Heart right ventricle (tissue), 16 donors: ENCODE measurements around the gene TUBB4B. TPM values are rescaled to one million over a fixed set of nuclear protein-coding genes. Genes with fewer than 3 reads are reported as not detected.

Experiments used
- ATAC-seq, 8 donors: fragments of 200-7000 bp; cut with Tn5 transposase; one replicate each; pipeline ENCODE4 v1.9.1; 2020; ENCODE audit warnings: mild to moderate bottlenecking in 8 of 8, moderate library complexity in 8 of 8, moderate number of reproducible peaks in 1 of 8
- DNase-seq, 2 donors: peaks; one replicate each; pipeline ENCODE4 v3.0.0-alpha.2; 2020
- H3K27ac ChIP-seq, 10 donors: fragments of 200-600 bp; sonication (generic) in 2 of 10; one replicate each; pipeline versions ENCODE4 v1.5.0 to v1.8.0; 2020 to 2022; ENCODE audit warnings: mild to moderate bottlenecking in 3 of 10
- H3K27me3 ChIP-seq, 7 donors: fragments of 200-600 bp; one replicate each; pipeline ENCODE4 v1.8.0; 2021 to 2022; ENCODE audit warnings: mild to moderate bottlenecking in 2 of 7
- H3K36me3 ChIP-seq, 9 donors: fragments of 200-600 bp; sonication (generic) in 1 of 9; one replicate each; pipeline versions ENCODE4 v1.5.0 to v1.8.0; 2020 to 2022; ENCODE audit warnings: mild to moderate bottlenecking in 2 of 9
- H3K4me1 ChIP-seq, 9 donors: fragments of 200-600 bp; sonication (generic) in 1 of 9; one replicate each; pipeline versions ENCODE4 v1.5.0 to v1.8.0; 2020 to 2022; ENCODE audit warnings: mild to moderate bottlenecking in 4 of 9
- H3K4me3 ChIP-seq, 10 donors: fragments of 200-600 bp; sonication (generic) in 2 of 10; one replicate each; pipeline versions ENCODE4 v1.5.0 to v1.8.0; 2020 to 2022; ENCODE audit warnings: mild to moderate bottlenecking in 7 of 10, moderate library complexity in 2 of 10
- H3K9me3 ChIP-seq, 11 donors: fragments of 200-600 bp in 10 of 11; sonication (generic) in 2 of 11; one replicate each; pipeline versions ENCODE4 v1.5.0 to v1.8.0; 2013 to 2022; ENCODE audit warnings: mild to moderate bottlenecking in 2 of 11, control low read depth in 1 of 11, moderate library complexity in 1 of 11
- CTCF ChIP-seq, 9 donors: fragments of 200-600 bp; sonication (generic) in 2 of 9; IDR thresholded peaks; one replicate each; pipeline versions ENCODE4 v1.5.0 to v1.8.0; 2021 to 2022; ENCODE audit warnings: antibody characterized with exemption in 9 of 9, mild to moderate bottlenecking in 5 of 9, moderate library complexity in 1 of 9
- WGBS, 2 donors: extraction: QIAGEN DNeasy Blood & Tissue Kit; methylation state at CpG; one replicate each; pipeline ENCODE4 v1.1.7; 2013; ENCODE audit warnings: inconsistent platforms in 1 of 2; 5-methylcytosine and 5-hydroxymethylcytosine counted together
- intact Hi-C, 10 donors: fragments of 100-400 bp; cut with DNase I; formaldehyde crosslinking; loops; one replicate each; pipeline versions ENCODE4 v1.11.1 to v1.14.2; 2022
- polyA plus RNA-seq, 2 donors: library from polyadenylated mRNA; stranded (reverse); fragments of 200-250 nt; gene quantifications; one replicate each; pipeline ENCODE4 v1.2.3, GENCODE V29; 2013
- total RNA-seq, 10 donors: library from RNA; stranded (reverse); fragmentation: NEBNext Ultra II Directional in 3 of 10; extraction: Animal tissue kit (Norgen Biotek cat#: 25700) in 3 of 10; gene quantifications; one replicate each; pipeline versions ENCODE4 v1.2.1 to v1.2.4, GENCODE V29; 2021 to 2023
- donor health status: Arrhythmogenic right ventricular cardiomyopathy.
- donor health status: ischemic (EF 13 %, LVEDD 7.1; RV severe dilation, severe dysfunction).
- donor health status: healthy with polysubstance abuse.
- donor health status: DM: no; HTN: yes; CAD: no.
- donor health status: DM: no; HTN: no; CAD: no.
- donor health status: ischemic (EF 25% LVEDD 6.9; RV normal size, moderate dysfunction).
- donor health status: ischemic (EF 25% LVEDD 5.7; RV mildly dilated, moderate dysfunction).
- donor health status: healthy.
- donor health status: DM: yes; HTN: yes; CAD: no.
- donor health status: Ischemic cardiomyopathy.
- donor health status: ischemic (EF 35%, LVEDD 5.7; RV mildly dilated, moderate dysfunction).
- donor health status: nonischemic (EF 11% LVEDD 7.7; RV severe dilation, severe dysfunction).
- donor health status: DM: yes; HTN: yes; CAD: no.
- donor health status: PGD.
- donor health status: ischemic (EF 29% LVEDD 5.4; RV normal size, mild dysfunction).
- donor health status: nonischemic (EF 23%, LVEDD 6.1; RV moderate dilation, normal function).

Gene TUBB4B
- total and polyA plus RNA-seq, 12 donors = 211 to 992 (median 355) TPM

GRCh38 chr9:137251194-137251461 lies 10.0 kb downstream of the TUBB4B start, which contains the start of gene STPG3:
Gene STPG3 (plus strand): TSS chr9:137251286. CDS start chr9:137251287, 1 bp downstream.
- TF ChIP-seq CTCF (IDR thresholded peaks at IDR 0.05) = no peak

GRCh38 chr9:137251490-137252268 lies 10.6 kb downstream of the TUBB4B start:
- H3K4me3 ChIP-seq = no peak overlapping the region
- intact Hi-C loops = no loop called here

More at GRCh38 chr9:137251194-137251461, 10.0 kb downstream of the TUBB4B start, which contains the start of gene STPG3:
- Histone ChIP-seq H3K4me1 (peaks cover 7 to 41% (median 27%) of the 10 kb centered on the region in 9 donors), H3K27ac (peak within 1 kb of the TSS in 5 of 10 donors; percentile 43 to 58 (median 51)), H3K36me3 (peaks cover 0 to 2% (median 0%) of the 10 kb centered on the region in 9 donors), H3K9me3 (no peaks in the 10 kb centered on the region), H3K4me3 (no peak within 1 kb of the TSS), H3K27me3 (no peaks in the 10 kb centered on the region)
- 62 to 65% methylated on average over 4 of the region's 4 CpGs for WGBS, 2 donors
- intact Hi-C loops = no loop called here
- no peak for DNase-seq
- ATAC-seq = no peak

GRCh38 chr9:137252555-137253506 lies 11.7 kb downstream of the TUBB4B start:
- no peak for TF ChIP-seq CTCF (IDR thresholded peaks at IDR 0.05)
- Histone ChIP-seq H3K27ac (no peak overlapping the region), H3K4me3 (no peak overlapping the region), H3K36me3 (peaks cover 0 to 19% (median 5%) of the 10 kb centered on the region in 9 donors), H3K9me3 (no peaks in the 10 kb centered on the region), H3K27me3 (no peaks in the 10 kb centered on the region), H3K4me1 (peaks cover 15 to 46% (median 35%) of the 10 kb centered on the region in 9 donors)
- ATAC-seq (no peak), DNase-seq (no peak)
- 90 to 94% methylated on average over 33 to 35 of the region's 35 CpGs for WGBS, 2 donors
- intact Hi-C loops = loop anchor here in 1 of 10 donors (1.0 kb wide), 1 partner anchor 11 kb away; no protein-coding TSS in a partner anchor

More at GRCh38 chr9:137251490-137252268, 10.6 kb downstream of the TUBB4B start:
- Histone ChIP-seq H3K9me3 (no peaks in the 10 kb centered on the region), H3K4me1 (peaks cover 13 to 47% (median 32%) of the 10 kb centered on the region in 9 donors), H3K27me3 (no peaks in the 10 kb centered on the region), H3K27ac (no peak overlapping the region), H3K36me3 (peaks cover 0 to 7% (median 3%) of the 10 kb centered on the region in 9 donors)
- no peak for TF ChIP-seq CTCF (IDR thresholded peaks at IDR 0.05)
- ATAC-seq (no peak), DNase-seq (no peak)
- WGBS, 2 donors = 88 to 90% methylated on average over 20 to 22 of the region's 22 CpGs
